Smooth muscle cell (in vitro differentiated cells): ENCODE measurements around the gene MSRB1. TPM values are rescaled to one million over a fixed set of nuclear protein-coding genes. Genes with fewer than 3 reads are reported as not detected.

Experiments used
- DNase-seq: peaks from one replicate; lab custom pipeline; 2025; ENCODE audit not compliant: unreplicated experiment; lab: John Stamatoyannopoulos, UW
- H2AFZ ChIP-seq: fragments of 200-600 bp; sonication (generic); 2 replicates; pipeline ENCODE4 v1.6.0; 2016; ENCODE audit warnings: antibody characterized with exemption, low read depth, mild to moderate bottlenecking
- H3F3A ChIP-seq: fragments of 200-600 bp; sonication (generic); 2 replicates; pipeline ENCODE4 v1.6.0; 2017; ENCODE audit warnings: antibody characterized with exemption, low read depth
- H3K27ac ChIP-seq: fragments of 200-600 bp; sonication (generic); 2 replicates; pipeline ENCODE4 v1.5.1; 2016; ENCODE audit warnings: low read depth, mild to moderate bottlenecking
- H3K27me3 ChIP-seq: fragments of 200-600 bp; sonication (generic); 2 replicates; pipeline ENCODE4 v1.6.1; 2016; ENCODE audit warnings: low read depth, mild to moderate bottlenecking
- H3K36me3 ChIP-seq: fragments of 200-600 bp; sonication (generic); 2 replicates; pipeline ENCODE4 v1.5.1; 2016; ENCODE audit warnings: low read depth
- H3K4me1 ChIP-seq: fragments of 200-600 bp; sonication (generic); 2 replicates; pipeline ENCODE4 v1.5.1; 2016; ENCODE audit warnings: low read depth
- H3K4me2 ChIP-seq: fragments of 200-600 bp; sonication (generic); 2 replicates; pipeline ENCODE4 v1.6.0; 2016; ENCODE audit warnings: mild to moderate bottlenecking
- H3K4me3 ChIP-seq: fragments of 200-600 bp; sonication (generic); 2 replicates; pipeline ENCODE4 v1.5.1; 2016; ENCODE audit warnings: mild to moderate bottlenecking
- H3K79me2 ChIP-seq: fragments of 200-600 bp; sonication (generic); 2 replicates; pipeline ENCODE4 v1.6.0; 2016; ENCODE audit warnings: low read depth, mild to moderate bottlenecking
- H3K9ac ChIP-seq: fragments of 200-600 bp; sonication (generic); 2 replicates; pipeline ENCODE4 v1.6.0; 2016; ENCODE audit warnings: low read depth
- H3K9me3 ChIP-seq: fragments of 200-600 bp; sonication (generic); replicated peaks from 2 replicates; pipeline ENCODE4 v1.5.1; 2016; ENCODE audit warnings: low read depth
- H4K20me1 ChIP-seq: fragments of 200-600 bp; sonication (generic); 2 replicates; pipeline ENCODE4 v1.6.0; 2016; ENCODE audit warnings: low read depth
- WGBS: methylation state at CpG from one replicate; pipeline ENCODE4 v1.1.7; 2016; ENCODE audit warnings: low lambda C conversion rate; 5-methylcytosine and 5-hydroxymethylcytosine counted together
- polyA plus RNA-seq: library from polyadenylated mRNA; unstranded; fragments of >200 nt; fragmentation: Nextera tagmentation; extraction: Ambion mirVana; gene quantifications from 2 replicates; pipeline ENCODE4 v1.2.1, GENCODE V29; 2016
- total RNA-seq: library from RNA; depleted of rRNA; stranded (reverse); fragments of >200 nt; gene quantifications from 2 replicates; pipeline ENCODE4 v1.2.3, GENCODE V29; 2014
- TF ChIP-seq, protein P1 (sequence below): fragments of 200-600 bp; sonication (generic); IDR thresholded peaks from 2 replicates; pipeline ENCODE4 v1.5.1; 2017; ENCODE audit warnings: borderline replicate concordance, mild to moderate bottlenecking, antibody characterized with exemption; ENCODE audit not compliant: insufficient read depth, poor library complexity, severe bottlenecking

The MSRB1 gene
- total and polyA plus RNA-seq, 2 experiments from 2014 or later: 9.9 to 21.8 TPM

DNA sequence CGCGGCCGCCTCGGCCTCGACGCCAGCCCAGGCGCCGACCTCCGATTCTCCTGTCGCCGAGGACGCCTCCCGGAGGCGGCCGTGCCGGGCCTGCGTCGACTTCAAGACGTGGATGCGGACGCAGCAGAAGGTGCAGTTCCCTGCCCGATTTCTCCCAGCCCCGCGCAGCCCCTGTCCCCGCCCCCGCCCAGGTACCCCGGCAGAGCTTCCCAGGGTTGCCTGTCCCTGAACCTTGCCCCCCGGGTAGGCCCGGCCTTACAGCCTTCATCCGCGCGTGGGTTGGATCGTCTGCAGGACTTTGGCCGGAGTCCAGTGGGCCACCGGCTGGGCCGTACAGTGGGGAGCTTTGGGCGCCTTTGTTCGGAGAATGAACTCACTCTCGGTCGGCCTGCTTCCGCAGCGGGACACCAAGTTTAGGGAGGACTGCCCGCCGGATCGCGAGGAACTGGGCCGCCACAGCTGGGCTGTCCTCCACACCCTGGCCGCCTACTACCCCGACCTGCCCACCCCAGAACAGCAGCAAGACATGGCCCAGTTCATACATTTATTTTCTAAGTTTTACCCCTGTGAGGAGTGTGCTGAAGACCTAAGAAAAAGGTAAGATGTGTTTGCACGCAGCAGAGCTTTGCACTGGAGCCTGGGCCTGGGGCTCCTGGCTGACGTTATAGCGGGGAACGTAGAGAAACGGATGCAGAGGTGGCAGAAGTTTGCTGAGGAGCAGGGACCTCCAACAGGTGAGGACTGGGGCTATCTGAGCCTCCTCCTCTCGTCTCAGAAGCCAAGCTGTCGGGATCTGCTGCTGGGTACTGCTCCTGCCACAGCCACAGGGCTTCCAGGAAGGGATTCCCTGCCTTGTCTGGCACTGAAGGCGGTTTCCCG is 41.6 kb upstream of the MSRB1 start:
- Histone ChIP-seq H3K4me1 (peaks cover 19% of the 10 kb centered on the region), H4K20me1 (no peaks in the 10 kb centered on the region), H2AFZ (peak overlapping the region; percentile 81), H3K79me2 (no peaks in the 10 kb centered on the region), H3K9ac (peak overlapping the region; percentile 84), H3K27me3 (peaks cover 53% of the 10 kb centered on the region), H3K9me3 (no peaks in the 10 kb centered on the region), H3F3A (peaks cover 7% of the 10 kb centered on the region), H3K4me3 (peak overlapping the region; percentile 89), H3K4me2 (peak overlapping the region; percentile 99), H3K27ac (peak overlapping the region; percentile 13), H3K36me3 (no peaks in the 10 kb centered on the region)
- DNase-seq: peak; percentile 36
- TF ChIP-seq, protein P1, sequence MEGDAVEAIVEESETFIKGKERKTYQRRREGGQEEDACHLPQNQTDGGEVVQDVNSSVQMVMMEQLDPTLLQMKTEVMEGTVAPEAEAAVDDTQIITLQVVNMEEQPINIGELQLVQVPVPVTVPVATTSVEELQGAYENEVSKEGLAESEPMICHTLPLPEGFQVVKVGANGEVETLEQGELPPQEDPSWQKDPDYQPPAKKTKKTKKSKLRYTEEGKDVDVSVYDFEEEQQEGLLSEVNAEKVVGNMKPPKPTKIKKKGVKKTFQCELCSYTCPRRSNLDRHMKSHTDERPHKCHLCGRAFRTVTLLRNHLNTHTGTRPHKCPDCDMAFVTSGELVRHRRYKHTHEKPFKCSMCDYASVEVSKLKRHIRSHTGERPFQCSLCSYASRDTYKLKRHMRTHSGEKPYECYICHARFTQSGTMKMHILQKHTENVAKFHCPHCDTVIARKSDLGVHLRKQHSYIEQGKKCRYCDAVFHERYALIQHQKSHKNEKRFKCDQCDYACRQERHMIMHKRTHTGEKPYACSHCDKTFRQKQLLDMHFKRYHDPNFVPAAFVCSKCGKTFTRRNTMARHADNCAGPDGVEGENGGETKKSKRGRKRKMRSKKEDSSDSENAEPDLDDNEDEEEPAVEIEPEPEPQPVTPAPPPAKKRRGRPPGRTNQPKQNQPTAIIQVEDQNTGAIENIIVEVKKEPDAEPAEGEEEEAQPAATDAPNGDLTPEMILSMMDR: no peak
- 9% methylated on average over 55 of the region's 58 CpGs for WGBS

GRCh38 chr16:1983544-1984346 is 40.7 kb upstream of the MSRB1 start, which contains the start of gene GFER:
Gene GFER, plus strand, starts transcription at chr16:1984193. Its CDS starts 26 bp downstream, at chr16:1984219.
- peaks cover 28% of the 10 kb centered on the region for H3K4me1 ChIP-seq
- peaks cover 7% of the 10 kb centered on the region for H3F3A ChIP-seq
- H4K20me1 ChIP-seq: no peaks in the 10 kb centered on the region
- H3K27me3 ChIP-seq: peaks cover 53% of the 10 kb centered on the region
- peak; percentile 76 for DNase-seq
- H2AFZ ChIP-seq: peak within 1 kb of the TSS; percentile 81
- 1% methylated on average over 92 of the region's 109 CpGs for WGBS
- peak within 1 kb of the TSS; percentile 13 for H3K27ac ChIP-seq
- no peaks in the 10 kb centered on the region for H3K36me3 ChIP-seq
- no peaks in the 10 kb centered on the region for H3K9me3 ChIP-seq
- TF ChIP-seq, protein P1: peak; percentile 9
- H3K79me2 ChIP-seq: no peaks in the 10 kb centered on the region
- peak within 1 kb of the TSS; percentile 84 for H3K9ac ChIP-seq
- peak within 1 kb of the TSS; percentile 99 for H3K4me2 ChIP-seq
- peak within 1 kb of the TSS; percentile 89 for H3K4me3 ChIP-seq

GRCh38 chr16:1982991-1983543 is 40.1 kb upstream of the MSRB1 start:
- H3K27ac ChIP-seq: no peak overlapping the region
- H3K27me3 ChIP-seq: peaks cover 53% of the 10 kb centered on the region
- peak overlapping the region; percentile 99 for H3K4me2 ChIP-seq
- WGBS: 35% methylated on average over 19 of the region's 19 CpGs
- no peak overlapping the region for H2AFZ ChIP-seq
- no peaks in the 10 kb centered on the region for H3K79me2 ChIP-seq
- no peaks in the 10 kb centered on the region for H4K20me1 ChIP-seq
- H3K9ac ChIP-seq: no peak overlapping the region
- no peaks in the 10 kb centered on the region for H3K9me3 ChIP-seq
- peaks cover 28% of the 10 kb centered on the region for H3K4me1 ChIP-seq
- H3F3A ChIP-seq: peaks cover 7% of the 10 kb centered on the region
- TF ChIP-seq, protein P1: peak; percentile 6
- H3K4me3 ChIP-seq: peak overlapping the region; percentile 89
- H3K36me3 ChIP-seq: no peaks in the 10 kb centered on the region
- DNase-seq: no peak
